Activated CD4-positive, alpha-beta T cell treated with anti-CD3 and anti-CD28 coated beads, Interleukin-2, amount 50 U/mL, for 1 hour (primary cell): ENCODE measurements around the gene PSMB2.

ENCODE experiments used
- DNase-seq: peaks from one replicate; pipeline ENCODE4 v3.0.0-alpha.2; 2020

Gene PSMB2

GRCh38 chr1:35640380-35641232 lies 720 bp downstream of the PSMB2 start:
- no peak for DNase-seq

- DNase-seq: no peak
These were observed 3.9 kb downstream of the PSMB2 start for GRCh38 chr1:35637401-35637809.

DNA sequence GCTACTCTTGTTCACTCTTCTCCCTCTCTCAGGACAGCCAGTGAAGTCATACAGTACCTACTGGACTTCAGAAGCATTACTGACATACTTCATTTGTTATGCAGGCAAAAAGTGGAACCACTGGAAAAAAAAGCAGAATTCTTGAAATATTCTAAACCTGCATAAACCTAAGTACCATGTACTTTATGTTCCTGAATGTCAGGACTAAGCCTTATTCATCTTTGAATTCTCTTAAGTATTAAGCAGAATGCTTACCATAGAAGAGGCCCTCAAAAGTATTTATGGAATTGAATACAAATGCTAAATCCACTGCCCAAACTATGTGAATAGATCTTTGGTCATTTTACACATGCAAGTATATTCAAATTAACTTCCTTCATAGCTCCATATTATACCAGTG lies 7.8 kb downstream of the PSMB2 start:
- no peak for DNase-seq

GRCh38 chr1:35631396-35631795 lies 9.9 kb downstream of the PSMB2 start:
- no peak for DNase-seq

GRCh38 chr1:35629051-35629450 lies 12.3 kb downstream of the PSMB2 start:
- no peak for DNase-seq

- DNase-seq: no peak
These were observed 17.5 kb downstream of the PSMB2 start for GRCh38 chr1:35623832-35624231.

GRCh38 chr1:35622510-35623178 lies 18.7 kb downstream of the PSMB2 start:
- DNase-seq: no peak

DNA sequence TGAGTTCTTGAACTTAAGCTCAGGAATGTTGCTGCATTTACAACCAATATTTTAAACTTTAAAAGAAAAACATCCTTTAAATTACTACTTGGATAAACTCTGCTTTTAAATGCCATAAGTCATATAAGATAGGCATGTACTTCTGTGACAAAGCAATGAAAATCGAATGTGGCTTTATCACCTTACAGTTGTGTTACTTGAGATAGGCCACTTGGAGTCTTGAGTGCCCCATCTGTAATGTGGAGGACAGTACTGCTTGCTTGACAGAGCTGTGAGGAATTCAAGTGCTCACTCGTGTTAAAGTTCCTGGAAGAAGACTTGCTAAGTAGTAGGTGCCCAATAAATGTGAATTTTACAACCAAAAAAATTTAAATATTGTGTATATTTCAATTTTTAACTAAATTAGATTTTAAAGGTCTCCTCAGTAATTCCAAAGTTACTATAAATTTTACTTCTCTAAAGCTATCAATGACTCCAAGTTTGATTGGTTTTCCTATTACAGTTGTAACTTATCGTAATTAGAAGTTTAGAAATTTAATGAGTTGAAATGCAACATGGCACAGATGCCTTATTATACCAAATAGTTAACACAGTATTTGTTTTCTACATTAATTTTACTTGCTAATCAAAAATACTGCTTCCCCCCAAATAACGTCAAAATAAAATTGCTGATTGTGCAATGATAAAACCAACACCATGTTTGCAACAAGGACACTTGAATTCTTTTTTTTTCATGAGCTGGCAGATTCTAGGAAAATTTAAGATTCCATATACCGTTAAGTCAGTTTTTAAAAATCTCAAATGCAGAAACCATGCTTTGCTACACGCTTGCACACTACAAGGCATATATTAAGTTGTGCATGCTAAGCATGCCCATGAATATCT lies 21.8 kb downstream of the PSMB2 start:
- no peak for DNase-seq

DNA sequence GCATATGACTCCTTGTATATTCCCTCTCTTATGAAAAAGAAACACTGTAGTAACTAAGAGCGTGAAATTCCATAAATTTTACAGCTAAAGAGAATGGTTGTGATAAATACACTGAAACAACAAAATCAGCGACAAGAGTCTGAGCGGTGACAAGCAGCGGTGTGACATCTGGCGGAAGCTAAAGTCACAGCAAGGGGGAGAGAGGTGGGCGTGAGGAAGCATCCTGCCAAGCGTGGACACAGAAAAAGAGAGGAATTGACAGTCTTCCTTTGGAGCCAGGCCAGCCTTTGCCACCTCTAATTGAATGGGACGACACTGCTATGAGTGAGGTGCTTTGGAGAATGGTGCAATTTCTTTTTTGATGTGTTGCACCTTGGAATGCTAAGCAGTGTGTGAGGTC lies 25.9 kb downstream of the PSMB2 start:
- no peak for DNase-seq

DNA sequence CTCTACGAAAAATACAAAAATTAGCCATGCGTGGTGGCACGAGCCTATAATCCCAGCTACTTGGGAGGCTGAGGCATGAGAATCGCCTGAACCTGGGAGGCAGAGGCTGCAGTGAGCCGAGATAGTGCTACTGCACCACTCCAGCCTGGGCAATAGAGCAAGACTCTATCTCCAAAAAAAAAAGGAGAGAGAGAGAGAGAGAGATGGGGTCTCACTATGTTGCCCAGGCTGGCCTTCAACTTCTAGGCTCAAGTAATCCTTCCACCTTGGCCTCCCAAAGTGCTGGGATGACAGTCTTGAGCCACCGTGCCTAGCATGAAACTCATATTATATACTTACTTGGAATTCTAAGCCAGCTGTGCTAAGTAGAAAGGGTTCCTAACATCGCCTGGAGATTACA lies 29.7 kb downstream of the PSMB2 start:
- no peak for DNase-seq

DNA sequence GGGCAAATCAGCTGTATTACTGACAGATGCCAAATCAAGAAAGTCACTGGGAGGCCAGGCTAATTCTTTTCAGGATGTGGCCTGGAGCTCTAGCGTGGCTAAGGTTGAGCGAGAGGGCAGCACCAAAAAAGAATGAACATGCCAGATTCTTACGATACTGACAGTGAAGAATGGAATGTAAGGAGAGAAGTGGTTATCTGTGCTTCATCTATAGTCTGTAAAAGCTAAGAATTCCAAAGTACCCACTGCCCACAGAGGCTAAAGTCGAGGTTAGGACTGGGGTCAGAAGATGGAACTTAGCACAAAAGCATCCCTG lies 35.5 kb downstream of the PSMB2 start:
- no peak for DNase-seq

DNA sequence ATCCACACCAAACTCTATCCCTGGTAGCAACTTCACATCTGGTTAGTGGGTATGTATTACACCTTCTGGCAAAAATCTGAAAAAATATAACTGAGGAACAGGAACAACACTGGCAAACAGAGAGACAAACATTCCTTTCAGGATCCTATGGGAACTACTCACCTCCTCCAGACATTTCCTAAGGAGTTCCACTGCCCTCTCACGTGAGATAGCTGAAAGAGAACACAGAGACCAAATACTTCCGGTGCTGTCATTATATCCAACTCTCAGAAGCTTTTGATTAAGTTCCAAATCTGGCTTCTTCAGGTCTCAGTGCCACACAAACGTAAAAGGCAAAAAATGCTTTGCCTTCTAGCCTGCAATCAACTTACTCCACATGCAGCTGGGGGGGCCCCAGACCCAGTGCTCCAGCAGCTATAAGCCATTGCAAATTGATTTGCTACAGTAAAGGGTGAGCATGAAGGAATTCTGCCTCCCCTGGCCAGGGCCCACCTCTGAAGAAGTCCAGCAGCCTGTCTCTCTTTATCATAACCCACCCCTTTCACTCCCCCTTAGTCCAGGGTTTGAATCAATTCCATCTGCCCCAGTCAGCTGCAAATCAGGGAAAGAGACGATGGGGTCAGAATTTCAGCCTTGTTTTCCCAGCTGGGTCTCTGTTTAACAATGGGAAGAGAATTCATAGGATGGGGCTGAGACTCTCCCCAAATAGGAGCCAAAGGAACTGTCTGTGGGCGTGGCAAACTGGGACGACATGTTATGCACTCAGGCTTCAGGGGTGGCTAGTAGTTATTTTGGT lies 36.1 kb downstream of the PSMB2 start:
- DNase-seq: no peak

- DNase-seq: no peak
These were observed 37.4 kb downstream of the PSMB2 start for GRCh38 chr1:35603941-35604340.

GRCh38 chr1:35603468-35603867 lies 37.9 kb downstream of the PSMB2 start:
- DNase-seq: no peak

- no peak for DNase-seq
These were observed 40.7 kb downstream of the PSMB2 start for GRCh38 chr1:35600593-35600992.

- DNase-seq: no peak
These were observed 41.9 kb downstream of the PSMB2 start for GRCh38 chr1:35599411-35599810.

DNA sequence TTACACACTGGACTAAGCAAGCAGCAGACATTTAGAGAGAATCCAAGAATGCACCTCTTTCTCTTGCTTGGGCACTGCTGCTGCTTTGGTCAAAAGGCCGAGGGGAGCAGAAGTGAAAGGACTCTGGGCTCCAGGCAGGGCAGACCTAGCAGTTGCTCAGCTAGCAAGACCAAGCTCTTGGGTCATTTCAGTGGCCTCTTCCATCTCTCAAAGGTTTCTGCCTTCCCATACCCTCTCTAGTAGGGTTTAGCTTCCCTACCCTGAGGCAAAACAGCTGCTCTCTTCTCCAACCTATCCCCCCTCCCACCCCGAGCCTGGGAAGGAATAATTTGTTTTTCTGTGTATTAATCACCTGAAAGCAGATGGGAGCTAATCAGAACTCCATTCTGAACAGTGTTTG lies 42.4 kb downstream of the PSMB2 start:
- no peak for DNase-seq

DNA sequence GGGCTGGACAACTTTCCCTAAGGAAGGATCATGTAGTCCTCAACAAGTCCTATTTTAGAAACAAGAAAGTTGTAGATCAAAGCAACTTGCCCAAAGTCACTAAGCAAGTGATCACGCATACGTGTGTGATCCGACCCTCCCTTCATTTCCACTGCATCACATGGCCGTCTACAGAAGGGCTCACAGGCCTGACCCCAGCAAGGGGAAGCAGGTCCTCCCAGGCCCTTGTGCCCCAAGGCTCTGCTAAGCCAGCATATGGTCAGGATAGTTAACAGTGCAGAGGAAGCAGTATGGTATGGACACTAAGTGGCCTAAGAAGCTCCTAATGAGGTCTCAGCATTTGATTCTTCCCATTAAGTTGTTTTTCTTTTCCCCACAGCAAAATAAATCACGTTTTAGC lies 43.5 kb downstream of the PSMB2 start:
- DNase-seq: no peak

DNA sequence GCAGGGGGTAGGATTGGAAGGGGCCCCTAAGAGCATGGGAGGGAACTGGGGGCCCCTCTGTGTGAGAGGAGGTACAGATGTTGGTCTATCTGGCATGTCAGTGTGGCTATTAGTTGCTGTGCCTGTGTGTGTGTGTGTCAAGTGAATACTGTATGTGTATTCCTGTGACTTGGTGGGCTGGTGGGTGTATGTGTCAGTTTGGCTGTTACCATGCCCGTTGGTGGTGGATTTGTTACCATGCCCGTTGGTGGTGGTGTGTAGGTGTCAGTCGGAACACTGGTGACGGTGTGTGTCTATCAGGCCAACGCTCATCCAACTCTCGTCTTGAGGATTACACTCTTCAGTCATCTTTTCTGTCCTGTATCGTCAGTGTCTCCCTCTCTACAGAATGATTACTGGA lies 45.6 kb downstream of the PSMB2 start:
- DNase-seq: no peak

- no peak for DNase-seq
These were observed 47.1 kb downstream of the PSMB2 start for GRCh38 chr1:35594005-35594760.

GRCh38 chr1:35592991-35593769 lies 48.1 kb downstream of the PSMB2 start:
- DNase-seq: no peak
